Astrocyte (in vitro differentiated cells and primary cell): ENCODE measurements around the gene EPHB2. TPM values are rescaled to one million over a fixed set of nuclear protein-coding genes. Genes with fewer than 3 reads are reported as not detected.

Experiments used
- DNase-seq: peaks from one replicate; pipeline ENCODE4 v3.0.0-alpha.2; 2010; ENCODE audit warnings: low read depth
- FAIRE-seq: peaks from 2 replicates; lab custom pipeline; 2011; peaks lifted over from hg19 to GRCh38; lab: Jason Lieb, UNC
- H2AFZ ChIP-seq: 2 replicates; pipeline ENCODE4 v1.6.0; 2012; ENCODE audit warnings: low read depth, low read length, inconsistent platforms
- H3K27ac ChIP-seq: 2 replicates; pipeline ENCODE4 v1.5.1; 2011; ENCODE audit warnings: low read depth, low read length, inconsistent platforms
- H3K27me3 ChIP-seq: 2 replicates; pipeline ENCODE4 v1.6.0; 2011; ENCODE audit warnings: low read length, inconsistent platforms; ENCODE audit not compliant: insufficient read depth
- H3K36me3 ChIP-seq: 2 replicates; pipeline ENCODE4 v1.5.1; 2011; ENCODE audit warnings: low read length, inconsistent platforms; ENCODE audit not compliant: insufficient read depth
- H3K4me1 ChIP-seq: 2 replicates; pipeline ENCODE4 v1.5.1; 2011; ENCODE audit warnings: low read length, inconsistent platforms; ENCODE audit not compliant: insufficient read depth
- H3K4me2 ChIP-seq: 2 replicates; pipeline ENCODE4 v1.6.0; 2012; ENCODE audit warnings: low read length, inconsistent platforms
- H3K4me3 ChIP-seq: 2 replicates; pipeline ENCODE4 v1.5.1; 2011; ENCODE audit warnings: low read depth, mild to moderate bottlenecking, low read length, inconsistent platforms; ENCODE audit not compliant: insufficient read depth
- H3K79me2 ChIP-seq: 2 replicates; pipeline ENCODE4 v1.6.0; 2012; ENCODE audit warnings: mild to moderate bottlenecking, low read length, inconsistent platforms; ENCODE audit not compliant: insufficient read depth
- H3K9ac ChIP-seq: 2 replicates; pipeline ENCODE4 v1.6.0; 2012; ENCODE audit warnings: mild to moderate bottlenecking, low read length, inconsistent platforms
- H3K9me3 ChIP-seq: 2 replicates; pipeline ENCODE4 v1.5.1; 2012; ENCODE audit warnings: low read depth, mild to moderate bottlenecking, low read length, inconsistent platforms; ENCODE audit not compliant: insufficient read depth
- H4K20me1 ChIP-seq: 2 replicates; pipeline ENCODE4 v1.6.0; 2012; ENCODE audit warnings: low read length, inconsistent platforms; ENCODE audit not compliant: insufficient read depth
- H3K27ac Mint-ChIP-seq: one replicate; pipeline ENCODE4 v1.8.0; 2021; ENCODE audit warnings: mild to moderate bottlenecking, mixed read lengths; ENCODE audit not compliant: unreplicated experiment
- H3K27me3 Mint-ChIP-seq: one replicate; pipeline ENCODE4 v1.8.0; 2021; ENCODE audit warnings: low read depth, mixed read lengths; ENCODE audit not compliant: unreplicated experiment
- H3K36me3 Mint-ChIP-seq: one replicate; pipeline ENCODE4 v1.8.0; 2021; ENCODE audit warnings: low read depth, mixed read lengths; ENCODE audit not compliant: unreplicated experiment
- H3K4me1 Mint-ChIP-seq: one replicate; pipeline ENCODE4 v1.8.0; 2021; ENCODE audit warnings: low read depth, mixed read lengths; ENCODE audit not compliant: unreplicated experiment
- H3K4me3 Mint-ChIP-seq: one replicate; pipeline ENCODE4 v1.8.0; 2021; ENCODE audit warnings: mild to moderate bottlenecking, moderate library complexity, mixed read lengths; ENCODE audit not compliant: unreplicated experiment
- H3K9me3 Mint-ChIP-seq: one replicate; pipeline ENCODE4 v1.8.0; 2021; ENCODE audit warnings: mild to moderate bottlenecking, mixed read lengths; ENCODE audit not compliant: unreplicated experiment
- CTCF ChIP-seq: IDR thresholded peaks from 2 replicates; pipeline ENCODE4 v1.5.1; 2011; ENCODE audit warnings: low read depth, mild to moderate bottlenecking, inconsistent platforms, low read length, moderate library complexity; ENCODE audit not compliant: insufficient read depth
- EZH2 ChIP-seq: IDR thresholded peaks from 2 replicates; pipeline ENCODE4 v1.6.1; 2012; ENCODE audit warnings: mild to moderate bottlenecking, low read length, inconsistent platforms; ENCODE audit not compliant: insufficient read depth
- total RNA-seq: library from RNA; stranded (reverse); gene quantifications from 2 replicates; pipeline ENCODE4 v1.2.1, GENCODE V29; 2021

EPHB2 gene
- total RNA-seq, 1 donor from 2014 or later: 8.4 TPM

- no peaks in the 10 kb centered on the region for H3K9me3 Mint-ChIP-seq
- TF ChIP-seq EZH2: no peak
- no peak for TF ChIP-seq CTCF
- Histone ChIP-seq H3K27me3 (no peaks in the 10 kb centered on the region), H3K4me1 (peaks cover 13% of the 10 kb centered on the region), H3K9ac (no peak overlapping the region), H3K36me3 (no peaks in the 10 kb centered on the region), H4K20me1 (peaks cover 34% of the 10 kb centered on the region), H3K27ac (no peak overlapping the region), H3K9me3 (no peaks in the 10 kb centered on the region), H2AFZ (no peak overlapping the region), H3K79me2 (peaks cover 11% of the 10 kb centered on the region), H3K4me3 (no peak overlapping the region), H3K4me2 (no peak overlapping the region)
- peaks cover 3% of the 10 kb centered on the region for H3K4me1 Mint-ChIP-seq
- no peak for FAIRE-seq
- H3K36me3 Mint-ChIP-seq: peaks cover 1% of the 10 kb centered on the region
- no peak overlapping the region for H3K4me3 Mint-ChIP-seq
- no peak overlapping the region for H3K27ac Mint-ChIP-seq
- no peak for DNase-seq
- H3K27me3 Mint-ChIP-seq: peaks cover 23% of the 10 kb centered on the region
Observed at GRCh38 chr1:22812993-22813790, 102.6 kb downstream of the EPHB2 start.

DNA sequence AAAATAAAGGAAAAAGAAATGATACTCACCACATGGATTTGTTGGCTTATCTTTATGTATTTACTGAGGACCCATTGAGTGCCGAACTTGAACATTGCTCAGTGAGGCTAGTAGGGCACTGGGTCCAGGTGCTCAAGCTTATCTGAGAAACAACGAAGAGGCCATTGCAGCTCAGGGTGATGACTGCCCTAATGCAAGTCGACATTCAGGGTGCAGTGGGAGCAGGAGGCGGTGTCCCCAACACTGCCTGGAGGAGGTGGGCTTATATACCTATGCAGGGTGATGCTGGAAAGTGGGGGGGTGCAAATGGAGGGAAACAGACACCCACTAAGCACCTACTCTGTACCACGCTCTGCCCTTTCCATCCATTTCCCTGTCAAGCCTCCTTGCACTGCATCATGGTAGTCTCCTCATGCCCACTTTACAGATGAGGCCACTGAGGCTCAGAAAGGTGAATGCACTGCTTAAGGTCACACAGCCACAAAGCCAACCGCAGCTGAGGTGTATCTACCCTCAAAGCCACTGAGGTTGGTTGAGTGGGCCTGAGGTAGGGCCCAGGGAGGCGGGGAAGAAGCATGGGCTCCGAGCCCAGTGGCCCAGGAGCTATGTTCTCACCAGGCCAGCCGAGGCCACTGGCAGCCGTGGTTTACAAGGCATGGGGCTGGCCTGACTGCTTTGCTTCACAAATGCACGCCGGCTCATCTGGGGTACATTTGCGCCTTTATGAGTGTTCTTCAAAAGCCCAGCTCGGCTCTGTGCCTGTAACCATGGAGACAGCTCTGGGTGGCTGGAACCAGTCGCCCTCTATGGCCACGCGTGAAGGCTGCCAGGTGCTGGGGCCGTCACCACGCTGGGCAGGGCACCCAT, 103.8 kb downstream of the EPHB2 start:
- H4K20me1 ChIP-seq: peaks cover 34% of the 10 kb centered on the region
- peaks cover 1% of the 10 kb centered on the region for H3K4me1 ChIP-seq
- H3K27ac ChIP-seq: no peak overlapping the region
- no peaks in the 10 kb centered on the region for H3K36me3 ChIP-seq
- DNase-seq (peak; percentile 35), FAIRE-seq (no peak)
- H3K27ac Mint-ChIP-seq: no peak overlapping the region
- peaks cover 1% of the 10 kb centered on the region for H3K36me3 Mint-ChIP-seq
- no peaks in the 10 kb centered on the region for H3K27me3 ChIP-seq
- H3K4me2 ChIP-seq: no peak overlapping the region
- TF ChIP-seq CTCF (no peak), EZH2 (no peak)
- H3K4me3 ChIP-seq: no peak overlapping the region
- peaks cover 2% of the 10 kb centered on the region for H3K4me1 Mint-ChIP-seq
- no peak overlapping the region for H3K9ac ChIP-seq
- no peaks in the 10 kb centered on the region for H3K9me3 ChIP-seq
- peaks cover 15% of the 10 kb centered on the region for H3K79me2 ChIP-seq
- H2AFZ ChIP-seq: no peak overlapping the region
- peaks cover 31% of the 10 kb centered on the region for H3K27me3 Mint-ChIP-seq
- H3K4me3 Mint-ChIP-seq: no peak overlapping the region
- H3K9me3 Mint-ChIP-seq: no peaks in the 10 kb centered on the region
